Measurements from ENCODE around the gene PID1.

DNA sequence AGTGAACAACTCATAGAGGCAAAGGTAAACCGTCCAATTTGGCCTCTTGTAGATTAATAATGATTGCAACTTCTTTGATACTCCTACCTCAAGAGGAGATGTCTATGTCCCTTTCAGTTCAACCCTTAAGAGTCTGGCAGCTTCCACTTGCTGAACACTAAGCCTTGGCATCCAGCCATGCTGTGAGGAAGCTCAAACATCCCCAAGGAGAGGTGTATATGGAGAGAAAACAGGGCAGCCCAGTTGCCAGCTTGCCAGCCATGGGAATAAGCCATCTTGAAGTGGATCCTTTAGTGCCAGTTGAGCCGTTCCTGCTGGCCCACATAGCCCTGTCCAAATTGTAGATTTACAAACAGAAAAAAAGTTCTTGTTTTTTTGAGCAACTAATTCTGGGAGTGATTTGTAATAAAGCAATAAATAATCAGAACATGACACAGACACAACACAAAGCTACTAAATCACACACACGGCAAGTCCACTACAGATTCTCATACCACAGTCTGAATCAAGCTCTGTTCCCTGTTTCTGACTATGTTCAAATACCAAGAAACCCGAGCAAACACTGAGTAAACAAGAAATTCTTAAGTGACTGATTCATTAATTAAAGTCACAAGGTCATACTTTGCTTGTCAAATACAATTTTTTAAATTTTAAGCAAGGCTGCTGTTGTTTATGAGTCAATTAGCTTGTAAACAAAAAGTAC is 96.1 kb downstream of the PID1 start:
- TF ChIP-seq, protein P1, sequence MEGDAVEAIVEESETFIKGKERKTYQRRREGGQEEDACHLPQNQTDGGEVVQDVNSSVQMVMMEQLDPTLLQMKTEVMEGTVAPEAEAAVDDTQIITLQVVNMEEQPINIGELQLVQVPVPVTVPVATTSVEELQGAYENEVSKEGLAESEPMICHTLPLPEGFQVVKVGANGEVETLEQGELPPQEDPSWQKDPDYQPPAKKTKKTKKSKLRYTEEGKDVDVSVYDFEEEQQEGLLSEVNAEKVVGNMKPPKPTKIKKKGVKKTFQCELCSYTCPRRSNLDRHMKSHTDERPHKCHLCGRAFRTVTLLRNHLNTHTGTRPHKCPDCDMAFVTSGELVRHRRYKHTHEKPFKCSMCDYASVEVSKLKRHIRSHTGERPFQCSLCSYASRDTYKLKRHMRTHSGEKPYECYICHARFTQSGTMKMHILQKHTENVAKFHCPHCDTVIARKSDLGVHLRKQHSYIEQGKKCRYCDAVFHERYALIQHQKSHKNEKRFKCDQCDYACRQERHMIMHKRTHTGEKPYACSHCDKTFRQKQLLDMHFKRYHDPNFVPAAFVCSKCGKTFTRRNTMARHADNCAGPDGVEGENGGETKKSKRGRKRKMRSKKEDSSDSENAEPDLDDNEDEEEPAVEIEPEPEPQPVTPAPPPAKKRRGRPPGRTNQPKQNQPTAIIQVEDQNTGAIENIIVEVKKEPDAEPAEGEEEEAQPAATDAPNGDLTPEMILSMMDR (IDR thresholded peaks at IDR 0.05), result no peak
- TF ChIP-seq POLR2A (IDR thresholded peaks at IDR 0.05), result no peak

Data from right lobe of liver (tissue), 4 donors.